Measurements from ENCODE around the gene NPTXR.

Gene NPTXR

GRCh38 chr22:38841211-38841610, 2.6 kb downstream of the NPTXR start:
- no peak overlapping the region for H3K27ac ChIP-seq
- DNase-seq: no peak
- TF ChIP-seq, protein P1, sequence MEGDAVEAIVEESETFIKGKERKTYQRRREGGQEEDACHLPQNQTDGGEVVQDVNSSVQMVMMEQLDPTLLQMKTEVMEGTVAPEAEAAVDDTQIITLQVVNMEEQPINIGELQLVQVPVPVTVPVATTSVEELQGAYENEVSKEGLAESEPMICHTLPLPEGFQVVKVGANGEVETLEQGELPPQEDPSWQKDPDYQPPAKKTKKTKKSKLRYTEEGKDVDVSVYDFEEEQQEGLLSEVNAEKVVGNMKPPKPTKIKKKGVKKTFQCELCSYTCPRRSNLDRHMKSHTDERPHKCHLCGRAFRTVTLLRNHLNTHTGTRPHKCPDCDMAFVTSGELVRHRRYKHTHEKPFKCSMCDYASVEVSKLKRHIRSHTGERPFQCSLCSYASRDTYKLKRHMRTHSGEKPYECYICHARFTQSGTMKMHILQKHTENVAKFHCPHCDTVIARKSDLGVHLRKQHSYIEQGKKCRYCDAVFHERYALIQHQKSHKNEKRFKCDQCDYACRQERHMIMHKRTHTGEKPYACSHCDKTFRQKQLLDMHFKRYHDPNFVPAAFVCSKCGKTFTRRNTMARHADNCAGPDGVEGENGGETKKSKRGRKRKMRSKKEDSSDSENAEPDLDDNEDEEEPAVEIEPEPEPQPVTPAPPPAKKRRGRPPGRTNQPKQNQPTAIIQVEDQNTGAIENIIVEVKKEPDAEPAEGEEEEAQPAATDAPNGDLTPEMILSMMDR (IDR thresholded peaks at IDR 0.05; ENCODE audit: low read depth, low read length, missing control alignments): no peak
- peaks cover 30% of the 10 kb centered on the region for H3K27me3 ChIP-seq (replicated peaks)
- in situ Hi-C loops (cut with HindIII; ENCODE audit: low pct_ligation_motif_present, low sequenced_read_pairs): no loop called here
- H3K36me3 ChIP-seq (replicated peaks): no peaks in the 10 kb centered on the region
- H3K4me3 ChIP-seq (ENCODE audit: low read depth, low read length): no peak overlapping the region

DNA sequence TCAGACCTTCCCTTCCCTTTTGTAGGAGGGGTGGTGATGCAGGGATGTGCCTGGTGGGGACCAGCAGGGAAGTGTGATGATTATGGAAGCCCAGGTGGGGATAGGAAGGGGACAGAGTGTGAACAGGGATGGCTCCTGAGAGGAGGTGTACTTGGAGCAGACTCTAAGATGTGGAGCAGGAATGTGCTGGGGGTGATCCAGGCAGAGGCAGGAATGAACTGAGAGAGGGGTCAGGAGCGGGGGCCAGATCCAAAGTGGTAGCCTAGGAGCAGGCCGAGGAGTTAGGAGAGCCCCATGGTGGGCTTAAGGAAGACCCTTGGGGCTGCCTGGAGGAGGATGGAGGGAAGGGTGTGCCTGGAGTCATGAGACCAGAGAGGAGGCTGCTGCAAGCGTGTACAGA, 3.7 kb downstream of the NPTXR start:
- in situ Hi-C loops (cut with HindIII; ENCODE audit: low pct_ligation_motif_present, low sequenced_read_pairs): no loop called here
- TF ChIP-seq, protein P1 (IDR thresholded peaks at IDR 0.05; ENCODE audit: low read depth, low read length, missing control alignments): no peak

GRCh38 chr22:38839686-38840085, 4.1 kb downstream of the NPTXR start:
- TF ChIP-seq, protein P1 (IDR thresholded peaks at IDR 0.05; ENCODE audit: low read depth, low read length, missing control alignments): no peak
- Histone ChIP-seq H3K27me3 (replicated peaks) (peaks cover 30% of the 10 kb centered on the region), H3K27ac (no peak overlapping the region), H3K4me3 (ENCODE audit: low read depth, low read length) (no peak overlapping the region), H3K36me3 (replicated peaks) (no peaks in the 10 kb centered on the region)
- in situ Hi-C loops (cut with HindIII; ENCODE audit: low pct_ligation_motif_present, low sequenced_read_pairs): no loop called here
- no peak for DNase-seq

More for the DNA sequence above, 3.7 kb downstream of the NPTXR start:
- Histone ChIP-seq H3K36me3 (replicated peaks) (no peaks in the 10 kb centered on the region), H3K27ac (no peak overlapping the region), H3K27me3 (replicated peaks) (peaks cover 30% of the 10 kb centered on the region), H3K4me3 (ENCODE audit: low read depth, low read length) (no peak overlapping the region)
- DNase-seq: no peak

GRCh38 chr22:38837414-38837928, 6.4 kb downstream of the NPTXR start:
- Histone ChIP-seq H3K36me3 (replicated peaks) (no peaks in the 10 kb centered on the region), H3K27ac (no peak overlapping the region), H3K4me3 (ENCODE audit: low read depth, low read length) (no peak overlapping the region), H3K27me3 (replicated peaks) (peaks cover 20% of the 10 kb centered on the region)
- TF ChIP-seq, protein P1 (IDR thresholded peaks at IDR 0.05; ENCODE audit: low read depth, low read length, missing control alignments): no peak
- in situ Hi-C loops (cut with HindIII; ENCODE audit: low pct_ligation_motif_present, low sequenced_read_pairs): no loop called here
- DNase-seq: no peak

GRCh38 chr22:38835888-38836301, 7.9 kb downstream of the NPTXR start:
- TF ChIP-seq, protein P1 (IDR thresholded peaks at IDR 0.05; ENCODE audit: low read depth, low read length, missing control alignments): no peak
- in situ Hi-C loops (cut with HindIII; ENCODE audit: low pct_ligation_motif_present, low sequenced_read_pairs): no loop called here
- no peak for DNase-seq
- H3K4me3 ChIP-seq (ENCODE audit: low read depth, low read length): no peak overlapping the region
- no peaks in the 10 kb centered on the region for H3K36me3 ChIP-seq (replicated peaks)
- no peak overlapping the region for H3K27ac ChIP-seq
- H3K27me3 ChIP-seq (replicated peaks): peaks cover 5% of the 10 kb centered on the region

GRCh38 chr22:38834991-38835390, 8.8 kb downstream of the NPTXR start:
- Histone ChIP-seq H3K27ac (no peak overlapping the region), H3K4me3 (ENCODE audit: low read depth, low read length) (no peak overlapping the region), H3K27me3 (replicated peaks) (peaks cover 5% of the 10 kb centered on the region), H3K36me3 (replicated peaks) (no peaks in the 10 kb centered on the region)
- in situ Hi-C loops (cut with HindIII; ENCODE audit: low pct_ligation_motif_present, low sequenced_read_pairs): no loop called here
- TF ChIP-seq, protein P1 (IDR thresholded peaks at IDR 0.05; ENCODE audit: low read depth, low read length, missing control alignments): no peak
- DNase-seq: no peak

Data from brain microvascular endothelial cell (primary cell).